HFFc6 (cell line): Measurements from ENCODE around the gene MFAP2. TPM values are rescaled to one million over a fixed set of nuclear protein-coding genes. Genes with fewer than 3 reads are reported as not detected.

Source experiments
- DNase-seq: peaks from one replicate; pipeline ENCODE4 v3.0.0-alpha.2; 2018
- H3K27ac Mint-ChIP-seq: 2 replicates; pipeline ENCODE4 v1.8.0; 2020; ENCODE audit warnings: mild to moderate bottlenecking, mixed read lengths
- H3K27me3 Mint-ChIP-seq: 2 replicates; pipeline ENCODE4 v1.8.0; 2021; ENCODE audit warnings: mild to moderate bottlenecking, moderate library complexity, mixed read lengths; ENCODE audit not compliant: insufficient read depth
- H3K36me3 Mint-ChIP-seq: 2 replicates; pipeline ENCODE4 v1.8.0; 2021; ENCODE audit warnings: low read depth, mixed read lengths
- H3K4me1 Mint-ChIP-seq: 2 replicates; pipeline ENCODE4 v1.8.0; 2020; ENCODE audit warnings: low read depth, mixed read lengths
- H3K4me3 Mint-ChIP-seq: 2 replicates; pipeline ENCODE4 v1.8.0; 2020; ENCODE audit warnings: mild to moderate bottlenecking, moderate library complexity, mixed read lengths
- H3K9me3 Mint-ChIP-seq: 2 replicates; pipeline ENCODE4 v1.8.0; 2020; ENCODE audit warnings: mild to moderate bottlenecking, mixed read lengths
- CTCF ChIP-seq: fragments of 200-600 bp; sonication (generic); IDR thresholded peaks from 2 replicates; pipeline ENCODE4 v1.5.0; 2021; ENCODE audit warnings: antibody characterized with exemption, mild to moderate bottlenecking
- total RNA-seq, 6 experiments: library from RNA; stranded (reverse); fragmentation: NEBNext Ultra II Directional; extraction: Animal tissue kit (Norgen Biotek cat#: 25700); gene quantifications; 2 replicates in 1 of 6; 3 replicates in 5 of 6; pipeline ENCODE4 v1.2.3, GENCODE V29; 2021

Gene MFAP2
- total RNA-seq, 6 experiments from 2014 or later = 33.7 to 53.4 (median 47.5) TPM

- no peak overlapping the region for H3K4me3 Mint-ChIP-seq
- no peak for TF ChIP-seq CTCF
- no peaks in the 10 kb centered on the region for H3K9me3 Mint-ChIP-seq
- H3K27ac Mint-ChIP-seq = no peak overlapping the region
- no peaks in the 10 kb centered on the region for H3K36me3 Mint-ChIP-seq
- peaks cover 35% of the 10 kb centered on the region for H3K4me1 Mint-ChIP-seq
- H3K27me3 Mint-ChIP-seq = peaks cover 8% of the 10 kb centered on the region
- no peak for DNase-seq
Observed at GRCh38 chr1:17012775-17013490, 32.5 kb upstream of the MFAP2 start.

- TF ChIP-seq CTCF = no peak
- DNase-seq = peak; percentile 28
- no peak within 1 kb of the TSS for H3K27ac Mint-ChIP-seq
- H3K4me3 Mint-ChIP-seq = peak within 1 kb of the TSS; percentile 88
- H3K36me3 Mint-ChIP-seq = no peaks in the 10 kb centered on the region
- no peaks in the 10 kb centered on the region for H3K9me3 Mint-ChIP-seq
- peaks cover 35% of the 10 kb centered on the region for H3K4me1 Mint-ChIP-seq
- peaks cover 8% of the 10 kb centered on the region for H3K27me3 Mint-ChIP-seq
Observed at GRCh38 chr1:17011439-17012307, 31.3 kb upstream of the MFAP2 start, which contains the start of gene ATP13A2. Gene ATP13A2 (minus strand): TSS chr1:17011928. CDS start chr1:17011738, 190 bp downstream.

GRCh38 chr1:17011092-17011438 is 30.6 kb upstream of the MFAP2 start:
- no peaks in the 10 kb centered on the region for H3K9me3 Mint-ChIP-seq
- H3K4me3 Mint-ChIP-seq = peak overlapping the region; percentile 87
- H3K36me3 Mint-ChIP-seq = no peaks in the 10 kb centered on the region
- no peak for DNase-seq
- peaks cover 29% of the 10 kb centered on the region for H3K4me1 Mint-ChIP-seq
- no peak overlapping the region for H3K27ac Mint-ChIP-seq
- TF ChIP-seq CTCF = no peak
- H3K27me3 Mint-ChIP-seq = peaks cover 8% of the 10 kb centered on the region

GRCh38 chr1:17009706-17010105 is 29.3 kb upstream of the MFAP2 start:
- no peaks in the 10 kb centered on the region for H3K9me3 Mint-ChIP-seq
- TF ChIP-seq CTCF = no peak
- no peak for DNase-seq
- H3K4me3 Mint-ChIP-seq = no peak overlapping the region
- H3K27ac Mint-ChIP-seq = no peak overlapping the region
- H3K27me3 Mint-ChIP-seq = peaks cover 8% of the 10 kb centered on the region
- no peaks in the 10 kb centered on the region for H3K36me3 Mint-ChIP-seq
- peaks cover 25% of the 10 kb centered on the region for H3K4me1 Mint-ChIP-seq

GRCh38 chr1:17008208-17008855 is 27.9 kb upstream of the MFAP2 start:
- no peaks in the 10 kb centered on the region for H3K9me3 Mint-ChIP-seq
- TF ChIP-seq CTCF = no peak
- H3K4me3 Mint-ChIP-seq = no peak overlapping the region
- DNase-seq = no peak
- H3K27ac Mint-ChIP-seq = no peak overlapping the region
- peaks cover 35% of the 10 kb centered on the region for H3K4me1 Mint-ChIP-seq
- peaks cover 9% of the 10 kb centered on the region for H3K36me3 Mint-ChIP-seq
- peaks cover 7% of the 10 kb centered on the region for H3K27me3 Mint-ChIP-seq
